GM21515 (cell line): ENCODE results near the gene DMRT1.
A peak's percentile ranks its signal among the peaks of the same experiment; 100 is the strongest.

ENCODE experiments used
- ATAC-seq: cut with Tn5 transposase; IDR thresholded peaks from one replicate; pipeline ENCODE4 v1.9.1; 2021; ENCODE audit not compliant: unreplicated experiment

DMRT1 gene

GRCh38 chr9:970151-970996 is 128.9 kb downstream of the DMRT1 start:
- ATAC-seq: no peak

GRCh38 chr9:971901-972500 is 130.5 kb downstream of the DMRT1 start:
- ATAC-seq: no peak

DNA sequence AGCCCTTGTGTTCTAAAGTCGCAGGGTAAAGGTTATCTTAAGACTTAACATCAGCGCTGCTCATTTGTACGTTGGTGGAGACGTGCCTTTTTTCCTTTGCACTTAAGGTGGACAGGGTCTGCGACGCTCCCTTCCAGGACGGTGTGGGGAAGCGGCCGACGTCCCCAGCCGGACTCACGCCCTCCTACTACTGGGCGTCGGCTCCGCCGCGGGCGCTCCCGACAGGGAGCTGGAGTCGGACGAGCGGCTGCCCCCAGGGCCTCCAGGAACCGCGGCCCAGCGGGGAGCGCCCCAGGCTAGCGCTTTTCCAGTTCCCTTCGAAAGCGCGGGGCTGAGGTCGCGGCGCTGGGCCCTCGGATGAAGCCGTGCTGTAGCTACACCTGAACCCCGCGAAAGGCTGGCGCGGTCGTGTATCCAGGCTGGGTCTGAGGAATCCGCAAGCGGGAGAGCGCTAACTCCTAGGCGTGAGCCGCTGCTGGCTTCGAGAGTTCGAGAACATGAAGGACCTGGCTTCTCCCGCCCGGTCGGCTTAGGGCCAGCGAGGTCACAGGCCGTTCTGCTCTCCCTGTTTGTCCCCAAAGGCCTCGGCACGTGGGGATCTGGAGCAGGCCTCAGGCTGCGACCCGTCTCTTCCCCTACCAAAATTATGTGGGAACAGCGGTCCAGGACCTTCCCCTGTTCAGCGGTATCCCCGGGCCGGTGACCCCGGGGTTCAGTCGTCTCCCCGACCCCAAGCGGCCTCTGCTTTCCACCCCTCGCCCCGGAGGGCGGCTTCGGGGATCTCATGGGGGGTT is 131.2 kb downstream of the DMRT1 start:
- ATAC-seq: no peak

- no peak for ATAC-seq
Measured at GRCh38 chr9:973295-973834, 131.9 kb downstream of the DMRT1 start.

DNA sequence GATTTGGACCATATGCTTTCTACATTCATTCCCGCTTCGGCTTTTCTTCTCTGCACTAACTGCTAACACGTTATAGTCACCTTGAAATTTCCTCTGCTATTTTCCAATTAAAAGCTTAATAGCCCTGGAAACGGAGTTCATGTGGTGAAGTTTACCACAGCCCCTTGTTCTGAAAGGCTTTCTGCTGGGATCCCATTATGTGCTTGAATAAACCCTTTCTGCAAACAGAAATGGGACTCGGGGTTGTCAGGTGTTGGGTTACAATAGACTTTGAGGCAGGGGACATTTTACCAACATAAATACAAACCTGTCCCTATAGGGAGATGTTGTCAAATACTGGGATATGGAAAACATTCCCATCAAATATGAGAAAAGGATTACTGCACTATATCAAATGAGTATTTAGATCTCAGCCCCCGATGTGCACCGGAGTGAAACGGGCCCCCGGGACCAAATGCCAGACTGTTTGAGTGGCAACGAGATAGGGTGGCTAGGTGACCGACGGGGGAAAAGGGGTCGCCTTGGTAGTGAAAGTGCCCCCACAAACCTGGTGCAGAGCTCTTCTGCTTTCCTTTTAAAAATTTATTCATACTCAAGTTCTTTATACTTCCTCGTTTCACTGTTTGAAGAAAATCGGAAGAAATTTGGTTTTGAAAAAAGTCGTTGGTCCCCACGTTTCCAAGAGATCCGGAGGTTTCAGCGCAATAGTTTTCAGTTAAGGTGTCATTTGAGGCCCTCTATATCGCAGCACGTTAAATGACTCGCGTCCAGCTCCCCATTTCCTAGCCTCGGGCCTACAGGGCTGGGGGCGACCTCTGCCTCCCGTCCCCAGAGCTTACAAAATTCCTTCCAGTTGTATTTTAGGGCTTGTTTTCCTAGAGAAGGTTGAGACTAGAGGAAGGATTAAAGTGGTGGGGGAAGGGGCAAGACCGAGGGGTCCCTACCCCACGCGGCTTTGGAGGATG is 132.8 kb downstream of the DMRT1 start:
- no peak for ATAC-seq

- ATAC-seq: no peak
Measured at GRCh38 chr9:974996-975739, 133.7 kb downstream of the DMRT1 start.

- no peak for ATAC-seq
Measured at GRCh38 chr9:975740-976257, 134.3 kb downstream of the DMRT1 start.

GRCh38 chr9:976258-976942 is 134.9 kb downstream of the DMRT1 start, which contains the start of gene DMRT3:
Gene DMRT3 (plus strand): TSS chr9:976655. CDS start chr9:977002, 347 bp downstream.
- ATAC-seq: no peak

DNA sequence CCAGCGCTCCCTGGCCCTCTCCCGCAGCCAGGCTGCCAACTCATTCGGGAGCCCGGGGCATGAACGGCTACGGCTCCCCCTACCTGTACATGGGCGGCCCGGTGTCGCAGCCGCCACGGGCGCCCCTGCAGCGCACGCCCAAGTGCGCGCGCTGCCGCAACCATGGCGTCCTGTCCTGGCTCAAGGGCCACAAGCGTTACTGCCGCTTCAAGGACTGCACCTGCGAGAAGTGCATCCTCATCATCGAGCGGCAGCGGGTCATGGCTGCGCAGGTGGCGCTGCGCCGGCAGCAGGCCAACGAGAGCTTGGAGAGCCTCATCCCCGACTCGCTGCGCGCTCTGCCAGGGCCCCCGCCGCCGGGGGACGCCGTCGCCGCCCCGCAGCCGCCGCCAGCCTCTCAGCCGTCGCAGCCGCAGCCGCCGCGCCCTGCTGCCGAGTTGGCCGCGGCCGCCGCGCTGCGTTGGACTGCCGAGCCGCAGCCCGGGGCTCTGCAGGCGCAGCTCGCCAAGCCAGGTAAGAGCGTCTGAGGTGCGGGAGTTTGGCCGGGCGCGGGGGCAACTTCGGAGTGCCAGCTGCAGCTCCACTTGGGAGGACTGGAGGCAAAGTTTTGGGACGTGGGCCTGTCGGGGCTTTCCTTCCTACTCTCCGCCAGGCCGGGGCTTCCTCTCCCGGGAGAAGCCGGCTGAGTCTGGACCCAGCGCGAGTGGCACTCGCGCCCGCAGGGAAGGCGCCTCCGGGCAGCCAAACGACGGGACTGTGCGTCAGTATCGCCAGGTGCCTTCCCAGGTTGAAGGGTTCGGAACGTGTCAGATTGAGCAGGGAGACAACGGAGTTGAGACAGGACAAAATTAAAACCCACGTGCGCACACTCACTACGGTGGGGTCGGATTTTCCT is 135.7 kb downstream of the DMRT1 start:
- ATAC-seq: no peak

GRCh38 chr9:977838-978830 is 136.6 kb downstream of the DMRT1 start:
- ATAC-seq: no peak

DNA sequence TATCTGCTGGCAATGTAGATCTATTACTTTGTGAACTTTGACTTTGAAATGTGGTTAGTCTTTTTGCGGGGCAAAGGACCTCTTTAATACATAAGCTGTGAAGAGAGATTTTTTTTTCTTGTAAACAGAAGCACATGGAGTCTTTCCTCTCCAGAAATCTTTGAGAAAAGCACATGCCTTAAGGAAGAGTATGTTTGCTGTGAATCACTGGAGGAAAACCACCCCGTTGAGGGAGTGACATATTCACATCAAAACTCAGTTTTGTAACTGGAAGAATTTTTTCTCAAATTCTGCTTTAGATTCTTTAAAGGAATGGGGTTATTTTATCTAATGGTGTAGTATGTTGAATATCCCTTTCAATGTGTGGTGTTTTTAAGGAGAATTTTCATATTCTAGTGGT is 138.5 kb downstream of the DMRT1 start:
- ATAC-seq: no peak

DNA sequence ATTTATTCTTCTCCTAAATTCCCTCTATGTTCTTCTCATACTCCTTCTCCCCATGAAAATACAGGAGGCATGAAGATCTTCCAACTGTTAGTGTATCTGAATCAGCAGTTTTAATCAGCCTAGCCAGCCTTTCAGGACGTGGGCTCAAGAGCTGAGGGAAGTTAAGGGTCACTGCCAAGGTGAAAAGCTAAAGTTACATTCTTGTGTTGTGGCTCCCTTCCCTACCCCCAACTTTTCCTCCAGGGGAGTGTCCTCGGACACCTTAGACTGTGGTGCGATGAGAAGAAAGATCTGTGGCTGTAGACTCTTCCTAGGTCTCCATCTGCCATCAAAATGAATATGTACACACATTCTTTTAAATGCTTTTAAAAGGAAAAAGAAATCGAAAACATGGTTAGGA is 139.1 kb downstream of the DMRT1 start:
- ATAC-seq: no peak

DNA sequence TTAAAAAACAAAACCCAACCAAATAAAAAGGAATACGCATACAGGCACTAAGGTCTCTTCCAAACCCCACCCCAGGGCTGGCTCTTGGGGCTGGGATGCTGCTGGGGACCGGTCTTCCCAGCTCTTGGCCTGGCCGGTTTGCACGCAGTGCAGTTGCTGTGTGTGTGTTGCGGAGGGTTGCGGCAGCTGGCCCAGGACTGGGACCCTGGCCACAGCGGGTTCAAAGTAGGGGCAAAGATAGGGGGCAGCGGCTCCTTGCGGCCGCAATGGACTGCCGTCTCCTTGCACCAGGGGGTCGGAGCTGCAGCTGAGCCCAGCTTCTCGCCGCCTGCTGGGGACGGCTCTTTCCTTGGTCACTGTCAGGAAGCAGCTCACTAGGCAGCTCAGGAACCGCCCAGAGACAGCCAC is 140.0 kb downstream of the DMRT1 start:
- no peak for ATAC-seq

- ATAC-seq: no peak
Measured at GRCh38 chr9:982394-983230, 141.1 kb downstream of the DMRT1 start.

- peak; percentile 73 for ATAC-seq
Measured at GRCh38 chr9:994005-994404, 152.5 kb downstream of the DMRT1 start.

- no peak for ATAC-seq
Measured at GRCh38 chr9:995192-995591, 153.7 kb downstream of the DMRT1 start.
